PC-9 (cell line): ENCODE measurements around the gene GABRR1.

Experiments used
- CTCF ChIP-seq: fragments of 200-600 bp; sonication (generic); conservative IDR thresholded peaks from 2 replicates; pipeline ENCODE4 v1.6.1; 2017; ENCODE audit warnings: mixed run types, antibody characterized with exemption, mild to moderate bottlenecking, moderate library complexity
- EZH2 ChIP-seq: fragments of 200-600 bp; sonication (generic); IDR thresholded peaks from 2 replicates; pipeline ENCODE4 v1.8.0; 2017; ENCODE audit warnings: antibody characterized with exemption, low read depth

GRCh38 chr6:89209457-89209856 lies 7.7 kb downstream of the GABRR1 start:
- TF ChIP-seq CTCF (no peak), EZH2 (no peak)
